Glutamatergic neuron (in vitro differentiated cells): ENCODE data around the gene ASCC2. TPM values are rescaled to one million over a fixed set of nuclear protein-coding genes. Genes with fewer than 3 reads are reported as not detected.

Source experiments
- DNase-seq: peaks from one replicate; pipeline ENCODE4 v3.0.0; 2022
- H3K27ac Mint-ChIP-seq: one replicate; pipeline ENCODE4 v1.8.0; 2020; ENCODE audit warnings: mild to moderate bottlenecking, mixed read lengths, inconsistent platforms; ENCODE audit not compliant: unreplicated experiment
- H3K27me3 Mint-ChIP-seq: one replicate; pipeline ENCODE4 v1.8.0; 2020; ENCODE audit warnings: mild to moderate bottlenecking, moderate library complexity, mixed read lengths, inconsistent platforms; ENCODE audit not compliant: unreplicated experiment
- H3K36me3 Mint-ChIP-seq: one replicate; pipeline ENCODE4 v1.8.0; 2020; ENCODE audit warnings: mild to moderate bottlenecking, mixed read lengths, inconsistent platforms; ENCODE audit not compliant: unreplicated experiment
- H3K4me1 Mint-ChIP-seq: one replicate; pipeline ENCODE4 v1.8.0; 2020; ENCODE audit warnings: mild to moderate bottlenecking, low read depth, mixed read lengths, inconsistent platforms; ENCODE audit not compliant: unreplicated experiment
- H3K4me3 Mint-ChIP-seq: one replicate; pipeline ENCODE4 v1.8.0; 2020; ENCODE audit warnings: mild to moderate bottlenecking, mixed read lengths, inconsistent platforms; ENCODE audit not compliant: unreplicated experiment
- H3K9me3 Mint-ChIP-seq: one replicate; pipeline ENCODE4 v1.8.0; 2020; ENCODE audit warnings: mild to moderate bottlenecking, moderate library complexity, mixed read lengths, inconsistent platforms; ENCODE audit not compliant: unreplicated experiment
- total RNA-seq: library from RNA; stranded (reverse); fragmentation: NEBNext Ultra II Directional; extraction: Animal tissue kit (Norgen Biotek cat#: 25700); gene quantifications from one replicate; pipeline ENCODE4 v1.2.1, GENCODE V29; 2021; ENCODE audit not compliant: unreplicated experiment
- TF ChIP-seq, protein P1 (sequence below): fragments of 200-600 bp; sonication (generic); IDR thresholded peaks from one replicate; pipeline ENCODE4 v1.5.0; 2021; ENCODE audit not compliant: partially characterized antibody, unreplicated experiment

ASCC2 gene
- total RNA-seq, 1 donor from 2014 or later, result 67.8 TPM

DNA sequence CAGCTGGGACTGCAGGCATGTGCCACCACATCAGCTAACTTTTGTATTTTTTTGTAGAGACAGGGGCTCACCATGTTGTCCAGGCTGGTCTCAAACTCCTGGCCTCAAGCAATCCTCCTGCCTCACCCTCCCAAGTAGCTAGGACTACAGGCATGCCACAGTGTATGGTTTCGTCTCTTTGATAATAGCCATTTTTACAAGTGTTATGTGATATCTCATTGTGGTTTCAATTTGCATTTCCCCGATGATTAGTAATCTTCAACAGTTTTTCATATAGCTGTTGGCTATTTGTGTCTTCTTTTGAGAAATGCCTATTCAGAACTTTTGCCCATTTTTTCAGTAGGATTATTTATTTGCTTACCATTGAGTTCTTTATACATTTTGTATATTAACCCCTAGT, 35.9 kb upstream of the ASCC2 start:
- H3K27ac Mint-ChIP-seq, result no peak overlapping the region
- H3K4me3 Mint-ChIP-seq, result no peak overlapping the region
- TF ChIP-seq, protein P1, sequence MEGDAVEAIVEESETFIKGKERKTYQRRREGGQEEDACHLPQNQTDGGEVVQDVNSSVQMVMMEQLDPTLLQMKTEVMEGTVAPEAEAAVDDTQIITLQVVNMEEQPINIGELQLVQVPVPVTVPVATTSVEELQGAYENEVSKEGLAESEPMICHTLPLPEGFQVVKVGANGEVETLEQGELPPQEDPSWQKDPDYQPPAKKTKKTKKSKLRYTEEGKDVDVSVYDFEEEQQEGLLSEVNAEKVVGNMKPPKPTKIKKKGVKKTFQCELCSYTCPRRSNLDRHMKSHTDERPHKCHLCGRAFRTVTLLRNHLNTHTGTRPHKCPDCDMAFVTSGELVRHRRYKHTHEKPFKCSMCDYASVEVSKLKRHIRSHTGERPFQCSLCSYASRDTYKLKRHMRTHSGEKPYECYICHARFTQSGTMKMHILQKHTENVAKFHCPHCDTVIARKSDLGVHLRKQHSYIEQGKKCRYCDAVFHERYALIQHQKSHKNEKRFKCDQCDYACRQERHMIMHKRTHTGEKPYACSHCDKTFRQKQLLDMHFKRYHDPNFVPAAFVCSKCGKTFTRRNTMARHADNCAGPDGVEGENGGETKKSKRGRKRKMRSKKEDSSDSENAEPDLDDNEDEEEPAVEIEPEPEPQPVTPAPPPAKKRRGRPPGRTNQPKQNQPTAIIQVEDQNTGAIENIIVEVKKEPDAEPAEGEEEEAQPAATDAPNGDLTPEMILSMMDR, result no peak

DNA sequence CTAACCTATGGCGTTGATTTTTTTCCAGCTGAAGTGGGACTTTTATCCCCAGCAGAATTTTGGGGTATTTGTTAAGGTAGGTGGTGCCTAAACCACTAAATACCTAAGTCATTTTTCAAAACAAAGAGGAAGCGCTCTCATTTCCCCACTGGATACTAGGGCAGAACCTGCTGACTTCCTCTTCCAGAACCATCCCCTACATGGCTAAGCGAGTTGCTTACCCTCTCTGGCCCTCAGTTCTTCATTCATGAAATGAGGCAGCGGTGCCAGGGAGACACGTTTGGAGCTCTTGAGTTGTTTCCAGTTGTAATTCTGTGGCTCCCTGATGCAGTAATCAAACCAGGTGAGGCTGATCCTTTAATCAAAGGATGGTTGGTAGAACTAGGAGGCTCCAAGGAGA, 34.9 kb upstream of the ASCC2 start:
- Mint-ChIP-seq H3K4me1 (peaks cover 4% of the 10 kb centered on the region), H3K36me3 (no peaks in the 10 kb centered on the region), H3K9me3 (no peaks in the 10 kb centered on the region), H3K27ac (no peak overlapping the region), H3K4me3 (no peak overlapping the region), H3K27me3 (peaks cover 2% of the 10 kb centered on the region)
- TF ChIP-seq, protein P1, result no peak
- DNase-seq, result no peak

More for the DNA sequence above, 35.9 kb upstream of the ASCC2 start:
- DNase-seq, result no peak
- H3K27me3 Mint-ChIP-seq, result peaks cover 2% of the 10 kb centered on the region
- no peaks in the 10 kb centered on the region for H3K9me3 Mint-ChIP-seq
- H3K36me3 Mint-ChIP-seq, result no peaks in the 10 kb centered on the region
- H3K4me1 Mint-ChIP-seq, result peaks cover 4% of the 10 kb centered on the region

DNA sequence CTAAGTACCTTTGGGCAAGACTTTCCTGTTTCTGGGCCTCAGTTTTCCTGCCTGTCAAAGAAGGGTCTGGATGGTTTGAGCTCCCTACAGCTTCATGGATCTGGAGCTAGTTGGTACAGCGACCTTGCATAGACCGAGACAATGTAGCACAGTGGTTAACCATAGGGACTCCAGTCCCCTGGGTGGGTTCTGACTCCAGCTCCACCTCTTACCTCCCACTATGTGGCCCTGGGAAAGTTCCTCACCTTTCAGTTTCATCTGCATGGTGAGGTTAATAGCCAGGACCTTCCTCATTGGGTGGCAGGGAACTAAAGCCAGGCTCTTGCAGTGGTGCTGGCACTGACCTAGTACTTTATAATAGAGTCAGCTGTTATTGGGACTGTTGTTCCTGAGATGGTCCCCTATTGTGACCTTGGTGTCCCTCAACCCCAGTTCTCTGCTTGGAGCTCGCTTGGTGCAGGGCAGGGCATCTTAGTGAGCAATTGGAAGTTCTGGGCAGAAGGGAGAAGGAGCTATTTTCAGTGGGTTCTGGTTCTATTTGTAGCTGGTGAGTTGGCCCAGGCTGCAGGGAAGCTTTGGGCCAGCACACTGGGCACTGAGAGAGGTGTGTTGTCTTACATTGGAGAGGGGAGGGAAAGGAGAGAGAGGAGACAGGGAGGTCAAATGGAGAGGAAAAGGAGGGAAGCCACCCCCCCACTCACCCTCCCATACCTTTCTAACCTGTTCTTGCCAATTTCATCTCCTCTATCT, 34.2 kb upstream of the ASCC2 start:
- DNase-seq, result no peak
- no peaks in the 10 kb centered on the region for H3K9me3 Mint-ChIP-seq
- no peaks in the 10 kb centered on the region for H3K36me3 Mint-ChIP-seq
- no peak overlapping the region for H3K4me3 Mint-ChIP-seq
- peaks cover 2% of the 10 kb centered on the region for H3K27me3 Mint-ChIP-seq
- TF ChIP-seq, protein P1, result no peak
- H3K4me1 Mint-ChIP-seq, result peaks cover 4% of the 10 kb centered on the region
- H3K27ac Mint-ChIP-seq, result no peak overlapping the region

DNA sequence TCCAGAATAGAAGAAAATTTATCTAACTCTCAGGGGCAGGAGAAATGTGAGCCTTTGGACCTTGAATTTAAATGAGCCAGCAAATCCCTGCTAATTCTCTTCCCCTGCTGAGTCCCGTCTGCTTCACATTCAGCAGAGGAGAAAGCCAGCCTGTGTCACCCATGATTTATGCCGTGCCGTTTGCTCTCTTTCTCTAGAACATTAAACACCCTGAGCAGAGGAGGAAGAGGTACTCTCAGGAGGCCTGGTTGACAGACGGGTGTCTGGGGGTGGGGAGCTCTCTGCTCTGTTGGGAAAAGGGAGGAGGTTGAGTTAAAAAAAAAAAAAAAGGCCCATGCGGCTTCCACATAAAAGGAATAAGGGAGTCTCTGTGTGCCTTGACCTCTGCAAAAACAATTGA, 33.6 kb upstream of the ASCC2 start:
- DNase-seq, result no peak
- Mint-ChIP-seq H3K4me3 (no peak overlapping the region), H3K4me1 (peaks cover 4% of the 10 kb centered on the region), H3K9me3 (no peaks in the 10 kb centered on the region), H3K27ac (no peak overlapping the region), H3K36me3 (no peaks in the 10 kb centered on the region), H3K27me3 (peaks cover 2% of the 10 kb centered on the region)
- TF ChIP-seq, protein P1, result no peak

DNA sequence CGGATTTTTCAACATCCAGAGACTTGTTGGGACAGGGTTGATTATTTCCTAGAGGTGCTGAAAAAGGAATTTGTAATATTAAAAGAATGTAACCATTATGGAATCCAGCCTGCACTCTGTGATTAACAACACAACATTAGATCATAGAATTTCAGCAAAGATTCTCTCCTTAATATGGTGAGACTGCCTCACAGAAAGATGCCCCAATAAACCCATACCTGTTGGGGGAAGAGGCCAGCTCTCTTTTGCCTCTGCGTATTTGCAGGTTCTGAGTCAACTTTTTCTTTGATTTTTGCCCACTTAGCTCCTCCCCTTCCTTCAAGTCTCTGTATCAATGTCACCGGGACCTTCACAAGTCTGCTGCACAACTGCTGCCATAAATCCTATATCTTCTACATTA, 32.5 kb upstream of the ASCC2 start:
- peaks cover 2% of the 10 kb centered on the region for H3K27me3 Mint-ChIP-seq
- no peak overlapping the region for H3K27ac Mint-ChIP-seq
- no peaks in the 10 kb centered on the region for H3K36me3 Mint-ChIP-seq
- DNase-seq, result no peak
- H3K4me3 Mint-ChIP-seq, result no peak overlapping the region
- TF ChIP-seq, protein P1, result no peak
- peaks cover 4% of the 10 kb centered on the region for H3K4me1 Mint-ChIP-seq
- H3K9me3 Mint-ChIP-seq, result no peaks in the 10 kb centered on the region
